Neural crest cell (in vitro differentiated cells): ENCODE results near the gene CDH5. TPM values are rescaled to one million over a fixed set of nuclear protein-coding genes. Genes with fewer than 3 reads are reported as not detected.

Source experiments
- DNase-seq: peaks from one replicate; pipeline ENCODE4 v3.0.0; 2021; ENCODE audit warnings: low read depth, mixed read lengths, low spot score
- H3K27ac Mint-ChIP-seq: one replicate; pipeline ENCODE4 v1.8.0; 2021; ENCODE audit warnings: mild to moderate bottlenecking, mixed read lengths; ENCODE audit not compliant: unreplicated experiment
- H3K27me3 Mint-ChIP-seq: 2 replicates; pipeline ENCODE4 v1.8.0; 2021; ENCODE audit warnings: low read depth, mild to moderate bottlenecking, mixed read lengths
- H3K36me3 Mint-ChIP-seq: 2 replicates; pipeline ENCODE4 v1.8.0; 2021; ENCODE audit warnings: low read depth, mild to moderate bottlenecking, mixed read lengths
- H3K4me1 Mint-ChIP-seq: 2 replicates; pipeline ENCODE4 v1.8.0; 2021; ENCODE audit warnings: mixed read lengths
- H3K4me3 Mint-ChIP-seq: one replicate; pipeline ENCODE4 v1.8.0; 2021; ENCODE audit warnings: mild to moderate bottlenecking, mixed read lengths
- H3K9me3 Mint-ChIP-seq: 2 replicates; pipeline ENCODE4 v1.8.0; 2021; ENCODE audit warnings: mixed read lengths
- total RNA-seq: library from RNA; stranded (reverse); gene quantifications from 2 replicates; pipeline ENCODE4 v1.2.1, GENCODE V29; 2021
- TF ChIP-seq, protein P1 (sequence below): fragments of 200-600 bp; sonication (generic); conservative IDR thresholded peaks from 2 replicates; pipeline ENCODE4 v1.5.0; 2021; ENCODE audit warnings: antibody characterized with exemption, mild to moderate bottlenecking

Gene CDH5
- total RNA-seq, 1 donor from 2014 or later, result 0.56 TPM

- Mint-ChIP-seq H3K27ac (no peak overlapping the region), H3K27me3 (no peaks in the 10 kb centered on the region), H3K9me3 (peaks cover 10% of the 10 kb centered on the region), H3K36me3 (peaks cover 5% of the 10 kb centered on the region), H3K4me1 (peaks cover 13% of the 10 kb centered on the region), H3K4me3 (no peak overlapping the region)
- no peak for DNase-seq
- TF ChIP-seq, protein P1, sequence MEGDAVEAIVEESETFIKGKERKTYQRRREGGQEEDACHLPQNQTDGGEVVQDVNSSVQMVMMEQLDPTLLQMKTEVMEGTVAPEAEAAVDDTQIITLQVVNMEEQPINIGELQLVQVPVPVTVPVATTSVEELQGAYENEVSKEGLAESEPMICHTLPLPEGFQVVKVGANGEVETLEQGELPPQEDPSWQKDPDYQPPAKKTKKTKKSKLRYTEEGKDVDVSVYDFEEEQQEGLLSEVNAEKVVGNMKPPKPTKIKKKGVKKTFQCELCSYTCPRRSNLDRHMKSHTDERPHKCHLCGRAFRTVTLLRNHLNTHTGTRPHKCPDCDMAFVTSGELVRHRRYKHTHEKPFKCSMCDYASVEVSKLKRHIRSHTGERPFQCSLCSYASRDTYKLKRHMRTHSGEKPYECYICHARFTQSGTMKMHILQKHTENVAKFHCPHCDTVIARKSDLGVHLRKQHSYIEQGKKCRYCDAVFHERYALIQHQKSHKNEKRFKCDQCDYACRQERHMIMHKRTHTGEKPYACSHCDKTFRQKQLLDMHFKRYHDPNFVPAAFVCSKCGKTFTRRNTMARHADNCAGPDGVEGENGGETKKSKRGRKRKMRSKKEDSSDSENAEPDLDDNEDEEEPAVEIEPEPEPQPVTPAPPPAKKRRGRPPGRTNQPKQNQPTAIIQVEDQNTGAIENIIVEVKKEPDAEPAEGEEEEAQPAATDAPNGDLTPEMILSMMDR, result no peak
These were observed 9.6 kb downstream of the CDH5 start for GRCh38 chr16:66376114-66376513.

- Mint-ChIP-seq H3K4me1 (peaks cover 13% of the 10 kb centered on the region), H3K36me3 (peaks cover 5% of the 10 kb centered on the region), H3K9me3 (peaks cover 10% of the 10 kb centered on the region), H3K27ac (no peak overlapping the region), H3K27me3 (no peaks in the 10 kb centered on the region), H3K4me3 (no peak overlapping the region)
- TF ChIP-seq, protein P1, result no peak
- no peak for DNase-seq
These were observed 10.2 kb downstream of the CDH5 start for GRCh38 chr16:66376577-66377305.

- Mint-ChIP-seq H3K27ac (no peak overlapping the region), H3K36me3 (peaks cover 5% of the 10 kb centered on the region)
These were observed 10.8 kb downstream of the CDH5 start for GRCh38 chr16:66377324-66377723.

GRCh38 chr16:66378741-66379570, 12.5 kb downstream of the CDH5 start:
- peaks cover 5% of the 10 kb centered on the region for H3K36me3 Mint-ChIP-seq
- no peak for DNase-seq
- H3K27me3 Mint-ChIP-seq, result no peaks in the 10 kb centered on the region
- H3K4me1 Mint-ChIP-seq, result peaks cover 13% of the 10 kb centered on the region
- no peak overlapping the region for H3K4me3 Mint-ChIP-seq
- no peak overlapping the region for H3K27ac Mint-ChIP-seq
- peaks cover 10% of the 10 kb centered on the region for H3K9me3 Mint-ChIP-seq
- TF ChIP-seq, protein P1, result no peak

More at GRCh38 chr16:66377324-66377723, 10.8 kb downstream of the CDH5 start:
- H3K27me3 Mint-ChIP-seq, result no peaks in the 10 kb centered on the region
- no peak overlapping the region for H3K4me3 Mint-ChIP-seq
- TF ChIP-seq, protein P1, result no peak
- H3K4me1 Mint-ChIP-seq, result peaks cover 13% of the 10 kb centered on the region
- H3K9me3 Mint-ChIP-seq, result peaks cover 10% of the 10 kb centered on the region
- DNase-seq, result no peak

DNA sequence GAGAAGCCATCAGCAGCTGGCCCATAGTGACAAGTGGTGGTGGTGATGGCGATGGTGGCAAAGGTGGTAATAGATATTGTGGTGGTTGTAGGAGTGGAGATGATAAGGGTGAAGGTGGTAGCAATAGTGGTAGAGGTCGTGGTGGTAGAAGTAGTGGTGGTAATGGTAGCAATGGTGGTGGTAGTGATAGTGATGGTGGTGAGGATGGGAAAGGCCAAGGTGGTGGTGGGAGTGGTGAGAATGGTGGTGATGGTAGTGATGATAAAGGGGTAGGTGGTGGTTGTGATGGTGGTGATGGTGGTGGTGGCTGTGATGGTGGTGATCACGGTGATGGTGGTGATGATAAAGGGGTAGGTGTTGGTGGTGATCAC, 13.1 kb downstream of the CDH5 start:
- Mint-ChIP-seq H3K27me3 (no peaks in the 10 kb centered on the region), H3K4me3 (no peak overlapping the region), H3K36me3 (peaks cover 5% of the 10 kb centered on the region), H3K4me1 (peaks cover 13% of the 10 kb centered on the region), H3K27ac (no peak overlapping the region), H3K9me3 (peaks cover 10% of the 10 kb centered on the region)
- no peak for DNase-seq
- TF ChIP-seq, protein P1, result no peak
